Activated CD4-positive, alpha-beta T cell treated with anti-CD3 and anti-CD28 coated beads, Interleukin-2, amount 10 ng/mL, durations not matched to agents 7 days and 5 days (primary cell): Measurements from ENCODE around the gene SLC25A14. TPM values are rescaled to one million over a fixed set of nuclear protein-coding genes. Genes with fewer than 3 reads are reported as not detected.

ENCODE experiments used
- CTCF ChIA-PET: fragments of 350-600 bp; sonication (Branson Sonifier 250); formaldehyde crosslinking; loops from one replicate; lab custom pipeline; 2021; ENCODE audit warnings: antibody characterized with exemption; lab: Charles Lee
- POLR2A ChIA-PET: fragments of 350-600 bp; sonication (Branson Sonifier 250); formaldehyde crosslinking; loops from one replicate; lab custom pipeline; 2021; ENCODE audit warnings: antibody characterized with exemption; lab: Charles Lee
- DNase-seq: peaks from one replicate; pipeline ENCODE4 v3.0.0-alpha.2; 2020
- H3K27ac Mint-ChIP-seq: one replicate; pipeline ENCODE4 v1.8.0; 2021; ENCODE audit warnings: mild to moderate bottlenecking, moderate library complexity, mixed read lengths
- H3K27me3 Mint-ChIP-seq: one replicate; pipeline ENCODE4 v1.8.0; 2021; ENCODE audit warnings: mixed read lengths
- H3K36me3 Mint-ChIP-seq: one replicate; pipeline ENCODE4 v1.8.0; 2021; ENCODE audit warnings: low read depth, mixed read lengths
- H3K4me1 Mint-ChIP-seq: one replicate; pipeline ENCODE4 v1.8.0; 2021; ENCODE audit warnings: mixed read lengths
- H3K4me3 Mint-ChIP-seq: one replicate; pipeline ENCODE4 v1.8.0; 2021; ENCODE audit warnings: mild to moderate bottlenecking, moderate library complexity, mixed read lengths
- H3K9me3 Mint-ChIP-seq: one replicate; pipeline ENCODE4 v1.8.0; 2021; ENCODE audit warnings: mixed read lengths
- total RNA-seq, 2 experiments: library from RNA; stranded (reverse); gene quantifications; one replicate each; pipeline ENCODE4 v1.2.3, GENCODE V29; 2021

Gene SLC25A14
- total RNA-seq, 2 experiments from 2014 or later, result 13.2 to 14.8 TPM

DNA sequence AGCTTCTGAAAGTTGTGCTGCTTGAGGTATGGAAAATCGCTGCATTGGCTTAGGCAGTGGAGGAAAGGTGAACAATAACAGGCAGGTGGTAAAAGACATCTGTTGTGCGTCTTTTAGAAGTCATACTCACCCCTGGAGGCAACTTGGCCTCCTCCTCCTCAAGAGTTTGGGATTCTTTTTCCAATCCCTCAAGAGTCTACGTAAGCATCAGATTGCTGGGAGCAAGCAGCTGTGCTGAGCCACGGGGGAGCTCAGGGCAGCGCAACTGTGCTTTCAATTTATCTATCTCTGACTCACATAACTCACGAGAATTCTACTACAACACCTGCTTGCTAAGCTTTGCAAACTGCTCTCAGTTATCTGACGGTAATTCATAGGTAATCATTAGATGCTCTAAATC lies 55.6 kb downstream of the SLC25A14 start:
- Mint-ChIP-seq H3K27ac (no peak overlapping the region), H3K9me3 (no peaks in the 10 kb centered on the region), H3K4me3 (no peak overlapping the region), H3K4me1 (peaks cover 2% of the 10 kb centered on the region), H3K36me3 (no peaks in the 10 kb centered on the region), H3K27me3 (peaks cover 17% of the 10 kb centered on the region)
- DNase-seq, result no peak
- ChIA-PET POLR2A (no interaction called here), CTCF (interaction anchor here (0.9 kb wide), 1 partner anchor 21 kb away, joined by 3 read pairs; no protein-coding TSS in a partner anchor)

DNA sequence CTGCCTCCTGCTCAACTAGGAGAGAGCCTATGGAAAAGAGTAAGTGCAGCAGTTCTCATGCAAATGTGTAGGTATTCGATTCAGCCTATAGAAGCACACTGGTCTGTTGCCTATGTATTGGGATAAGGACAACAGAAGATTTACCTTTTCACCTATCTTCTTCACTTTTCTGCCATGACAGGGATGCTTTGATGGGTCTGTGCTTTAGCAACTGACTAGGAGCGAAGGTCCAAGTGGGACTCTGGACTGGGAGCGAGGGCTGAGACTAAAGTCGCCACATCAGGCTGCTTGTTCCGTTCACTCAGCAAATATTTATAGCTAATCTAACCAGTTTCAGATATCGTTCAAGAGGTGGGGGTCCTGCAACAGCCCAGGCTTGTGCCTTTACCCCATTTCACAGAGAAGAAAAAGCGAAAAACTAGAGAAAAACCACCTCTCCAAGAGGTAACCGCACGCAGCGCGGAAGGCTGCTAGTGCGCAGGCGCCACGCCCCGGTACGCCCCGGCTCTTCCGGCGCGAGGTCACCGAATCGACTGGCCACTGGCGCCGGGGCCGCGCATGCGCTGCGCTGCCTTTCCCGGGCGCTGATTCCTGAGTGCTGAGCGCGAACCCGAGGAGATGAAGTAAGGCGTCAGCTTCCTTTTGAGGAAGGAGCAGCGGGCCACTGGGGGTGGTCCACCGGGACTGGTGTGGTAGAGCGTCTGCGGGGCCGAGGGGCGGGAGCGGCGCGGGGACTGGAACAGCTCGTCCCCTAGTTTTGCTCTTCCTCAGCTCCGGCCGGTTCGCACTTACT lies 61.9 kb downstream of the SLC25A14 start, which contains the start of gene RBMX2:
Gene RBMX2, plus strand, starts transcription at position 573 of the 793 bp plus-strand sequence. Its CDS starts 46 bp downstream, at position 619.
- DNase-seq, result peak; percentile 68
- H3K4me3 Mint-ChIP-seq, result peak within 1 kb of the TSS; percentile 80
- CTCF ChIA-PET, result interaction anchor here (0.9 kb wide), 1 partner anchor 8 kb away, joined by 3 read pairs; no protein-coding TSS in a partner anchor
- H3K36me3 Mint-ChIP-seq, result peaks cover 9% of the 10 kb centered on the region
- POLR2A ChIA-PET, result no interaction called here
- peak within 1 kb of the TSS; percentile 91 for H3K27ac Mint-ChIP-seq
- peaks cover 22% of the 10 kb centered on the region for H3K4me1 Mint-ChIP-seq
- H3K27me3 Mint-ChIP-seq, result peaks cover 9% of the 10 kb centered on the region
- no peaks in the 10 kb centered on the region for H3K9me3 Mint-ChIP-seq

DNA sequence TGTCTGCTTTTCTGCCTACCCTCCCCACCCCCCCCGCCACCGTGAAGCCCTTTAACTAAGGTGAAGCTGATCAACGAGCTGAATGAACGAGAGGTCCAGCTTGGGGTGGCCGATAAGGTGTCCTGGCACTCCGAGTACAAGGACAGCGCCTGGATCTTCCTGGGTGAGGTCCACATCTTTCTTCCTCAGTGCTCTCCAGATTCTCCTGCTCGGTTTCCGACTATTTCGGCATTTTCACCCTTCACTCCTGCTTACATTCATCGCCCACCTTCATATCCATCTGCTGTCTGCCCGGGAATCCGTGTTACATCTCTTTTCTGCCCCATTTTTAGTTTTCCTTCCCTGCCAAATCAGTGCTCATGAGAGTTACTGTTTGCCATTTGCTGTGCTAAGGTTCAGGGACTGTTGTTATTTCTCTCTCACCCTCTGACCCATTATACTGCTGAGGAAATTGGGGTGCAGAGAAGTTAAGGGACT lies 62.5 kb downstream of the SLC25A14 start:
- POLR2A ChIA-PET, result no interaction called here
- H3K27me3 Mint-ChIP-seq, result peaks cover 5% of the 10 kb centered on the region
- peaks cover 12% of the 10 kb centered on the region for H3K36me3 Mint-ChIP-seq
- H3K4me3 Mint-ChIP-seq, result peak overlapping the region; percentile 80
- CTCF ChIA-PET, result interaction anchor here (0.9 kb wide), 1 partner anchor 9 kb away, joined by 3 read pairs; no protein-coding TSS in a partner anchor
- H3K27ac Mint-ChIP-seq, result peak overlapping the region; percentile 91
- H3K9me3 Mint-ChIP-seq, result no peaks in the 10 kb centered on the region
- H3K4me1 Mint-ChIP-seq, result peaks cover 22% of the 10 kb centered on the region
- no peak for DNase-seq

DNA sequence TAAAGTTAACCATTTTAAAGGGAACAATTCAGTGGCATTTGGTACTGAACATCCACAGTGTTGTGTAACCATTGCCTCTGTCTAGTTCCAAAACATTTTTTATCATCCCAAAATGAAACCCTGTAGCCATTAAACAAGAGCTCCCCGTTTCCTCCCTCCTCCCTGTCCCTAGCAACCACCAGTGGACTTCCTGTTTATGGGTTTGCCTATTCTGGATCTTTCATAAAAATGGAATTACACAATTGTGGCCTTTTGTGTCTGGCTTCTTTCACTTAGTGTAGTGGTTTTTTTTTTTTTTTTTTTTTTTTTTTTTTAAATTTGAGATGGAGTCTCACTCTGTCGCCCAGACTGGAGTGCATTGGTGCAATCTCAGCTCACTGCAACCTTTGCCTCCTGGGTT lies 73.7 kb downstream of the SLC25A14 start:
- DNase-seq, result no peak
- Mint-ChIP-seq H3K9me3 (no peaks in the 10 kb centered on the region), H3K27ac (no peak overlapping the region)

DNA sequence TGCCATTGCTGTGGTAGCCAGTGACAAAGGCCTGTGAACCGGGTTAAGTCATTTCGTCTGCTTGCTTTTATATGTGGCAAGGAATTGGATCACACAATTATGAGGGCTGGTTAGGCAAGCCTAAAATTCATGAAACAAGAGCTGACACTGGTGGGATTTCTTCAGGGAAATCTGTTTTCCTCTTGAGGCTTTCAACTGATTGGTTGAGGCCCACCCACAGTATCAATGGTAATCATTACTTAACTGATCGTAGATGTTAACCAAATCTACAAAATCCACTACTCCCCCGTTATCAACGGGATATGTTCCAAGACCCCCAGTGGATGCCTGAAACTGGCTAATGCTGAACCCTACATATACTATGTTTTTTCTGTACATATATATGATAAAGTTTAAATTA lies 75.1 kb downstream of the SLC25A14 start:
- Mint-ChIP-seq H3K27me3 (no peaks in the 10 kb centered on the region), H3K4me1 (no peaks in the 10 kb centered on the region), H3K36me3 (peaks cover 24% of the 10 kb centered on the region), H3K4me3 (no peak overlapping the region), H3K9me3 (no peaks in the 10 kb centered on the region), H3K27ac (no peak overlapping the region)
- CTCF ChIA-PET, result no interaction called here
- no peak for DNase-seq
- POLR2A ChIA-PET, result no interaction called here

More for the DNA sequence above, 73.7 kb downstream of the SLC25A14 start:
- Mint-ChIP-seq H3K4me3 (no peak overlapping the region), H3K27me3 (no peaks in the 10 kb centered on the region), H3K4me1 (no peaks in the 10 kb centered on the region), H3K36me3 (peaks cover 31% of the 10 kb centered on the region)
- POLR2A ChIA-PET, result no interaction called here
- CTCF ChIA-PET, result no interaction called here

DNA sequence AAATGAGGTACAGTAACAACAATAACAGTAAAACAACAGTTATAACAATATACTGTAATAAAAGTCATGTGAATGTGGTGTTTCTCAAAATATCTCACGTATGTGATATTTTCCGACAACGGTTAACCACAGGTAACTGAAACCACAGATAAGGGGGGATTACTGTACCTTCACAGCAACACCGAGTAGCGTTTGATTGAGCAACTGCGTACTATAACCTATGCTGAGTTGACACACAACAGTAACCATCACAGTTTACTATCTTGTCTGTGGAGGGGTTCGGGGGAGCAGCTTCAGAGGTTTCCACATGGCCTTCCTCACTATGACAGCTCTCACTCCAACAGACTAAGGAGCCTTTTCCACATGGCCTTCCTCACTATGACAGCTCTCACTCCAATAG lies 75.5 kb downstream of the SLC25A14 start:
- Mint-ChIP-seq H3K36me3 (peaks cover 22% of the 10 kb centered on the region), H3K27me3 (no peaks in the 10 kb centered on the region), H3K4me1 (no peaks in the 10 kb centered on the region), H3K9me3 (no peaks in the 10 kb centered on the region), H3K27ac (no peak overlapping the region), H3K4me3 (no peak overlapping the region)
- POLR2A ChIA-PET, result no interaction called here
- DNase-seq, result no peak
- CTCF ChIA-PET, result no interaction called here

DNA sequence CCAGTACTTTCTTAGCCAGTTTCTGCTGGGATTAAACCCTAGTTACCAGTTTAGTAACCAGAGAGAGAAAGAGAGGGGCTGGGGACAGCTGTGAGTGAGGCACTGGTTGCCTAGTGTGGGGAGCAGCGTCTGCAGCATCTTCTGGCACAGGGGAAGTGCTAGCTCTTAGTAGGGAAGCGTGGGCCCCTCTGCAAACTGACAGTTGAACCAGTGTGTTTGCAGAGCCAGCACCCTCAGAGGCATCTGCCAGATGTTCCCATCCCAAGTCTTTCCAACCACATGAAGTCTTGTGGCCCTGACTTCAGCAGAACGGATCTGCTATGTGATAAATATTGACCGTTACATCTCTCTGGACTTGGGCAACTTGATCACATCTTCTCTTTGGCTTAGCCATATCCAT lies 77.1 kb downstream of the SLC25A14 start:
- CTCF ChIA-PET, result no interaction called here
- Mint-ChIP-seq H3K36me3 (peaks cover 13% of the 10 kb centered on the region), H3K27ac (no peak overlapping the region), H3K4me3 (no peak overlapping the region), H3K27me3 (no peaks in the 10 kb centered on the region), H3K9me3 (no peaks in the 10 kb centered on the region), H3K4me1 (no peaks in the 10 kb centered on the region)
- POLR2A ChIA-PET, result no interaction called here
- DNase-seq, result no peak

DNA sequence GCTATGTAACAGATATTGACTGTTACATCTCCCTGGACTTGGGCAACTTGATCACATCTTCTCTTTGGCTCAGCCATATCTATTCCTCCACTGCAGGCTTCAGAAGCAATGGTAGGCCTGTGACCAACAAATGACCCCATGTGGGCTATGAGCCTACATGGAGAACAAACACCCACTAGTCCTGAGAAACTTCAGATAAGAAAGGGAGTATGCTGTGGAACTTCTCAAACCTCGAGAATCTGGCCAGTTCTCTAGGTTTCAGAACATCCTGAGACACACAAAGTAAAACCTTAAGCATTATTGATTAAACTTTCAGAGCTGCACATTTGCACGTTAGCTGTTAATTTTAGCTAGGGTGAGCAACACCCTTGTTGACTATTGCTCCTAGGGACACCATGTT lies 78.3 kb downstream of the SLC25A14 start:
- H3K4me3 Mint-ChIP-seq, result no peak overlapping the region
- no peak overlapping the region for H3K27ac Mint-ChIP-seq
- no peaks in the 10 kb centered on the region for H3K27me3 Mint-ChIP-seq
- H3K36me3 Mint-ChIP-seq, result peaks cover 6% of the 10 kb centered on the region
- CTCF ChIA-PET, result no interaction called here
- H3K9me3 Mint-ChIP-seq, result no peaks in the 10 kb centered on the region
- no peak for DNase-seq
- H3K4me1 Mint-ChIP-seq, result no peaks in the 10 kb centered on the region
- POLR2A ChIA-PET, result no interaction called here

DNA sequence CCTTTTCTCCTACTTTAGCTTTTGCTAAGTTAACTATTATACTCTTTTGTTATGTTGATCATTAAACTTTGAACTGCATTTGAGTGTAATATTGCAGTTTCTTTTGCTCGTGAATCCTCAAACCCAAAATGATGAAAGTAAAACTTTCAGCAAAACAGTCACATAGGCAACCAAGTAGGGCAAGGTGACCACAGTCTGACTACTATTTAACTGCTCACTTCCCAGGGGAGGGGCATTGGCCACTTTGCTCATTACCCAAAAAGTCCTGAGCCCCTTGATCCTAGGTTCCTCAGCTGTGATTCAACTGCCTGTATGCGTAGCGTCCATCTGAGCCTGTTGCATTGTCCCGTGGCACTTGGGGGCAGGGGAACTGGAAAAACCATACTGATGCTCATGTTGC lies 79.0 kb downstream of the SLC25A14 start:
- POLR2A ChIA-PET, result no interaction called here
- H3K4me3 Mint-ChIP-seq, result no peak overlapping the region
- no peak for DNase-seq
- no peaks in the 10 kb centered on the region for H3K4me1 Mint-ChIP-seq
- H3K36me3 Mint-ChIP-seq, result peaks cover 6% of the 10 kb centered on the region
- no peak overlapping the region for H3K27ac Mint-ChIP-seq
- CTCF ChIA-PET, result no interaction called here
- no peaks in the 10 kb centered on the region for H3K9me3 Mint-ChIP-seq
- peaks cover 3% of the 10 kb centered on the region for H3K27me3 Mint-ChIP-seq

DNA sequence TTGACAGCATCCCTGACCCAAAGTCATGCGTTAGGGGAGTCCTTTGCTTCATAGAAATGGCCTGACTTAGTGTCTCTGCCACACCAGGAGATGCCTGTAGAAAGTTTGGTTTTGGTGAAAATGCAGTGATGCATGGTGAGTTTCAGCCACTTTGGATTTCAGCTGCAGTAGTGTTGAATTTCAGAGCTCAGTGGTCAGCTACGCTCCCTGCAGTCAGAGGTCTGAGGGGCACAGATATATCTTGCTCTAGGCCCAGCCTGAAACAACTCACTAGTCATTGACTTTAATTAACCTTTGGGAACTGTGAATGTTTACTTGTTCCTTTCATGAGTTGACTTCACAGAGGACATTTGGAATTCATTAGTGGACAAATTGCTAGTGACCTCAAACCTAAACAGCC lies 79.5 kb downstream of the SLC25A14 start:
- ChIA-PET CTCF (no interaction called here), POLR2A (no interaction called here)
- H3K27ac Mint-ChIP-seq, result no peak overlapping the region
- DNase-seq, result no peak
- peaks cover 2% of the 10 kb centered on the region for H3K36me3 Mint-ChIP-seq
- no peak overlapping the region for H3K4me3 Mint-ChIP-seq
- H3K27me3 Mint-ChIP-seq, result peaks cover 3% of the 10 kb centered on the region
- no peaks in the 10 kb centered on the region for H3K9me3 Mint-ChIP-seq
- H3K4me1 Mint-ChIP-seq, result no peaks in the 10 kb centered on the region

Other genes starting within 250 kb of the SLC25A14 start
- gene ELF4, start 229.4 kb upstream of the SLC25A14 start, total RNA-seq, result 10 to 100 TPM; 46.0 to 49.5 TPM
- gene AIFM1, start 174.1 kb upstream of the SLC25A14 start, total RNA-seq, result 10 to 100 TPM; 32.3 to 40.3 TPM
- gene RAB33A, start 168.0 kb upstream of the SLC25A14 start, total RNA-seq, result 10 to 100 TPM; 20.8 to 21.2 TPM
- gene ZNF280C, start 71.0 kb upstream of the SLC25A14 start, total RNA-seq, result 1 to 10 TPM; 4.6 to 6.2 TPM
- gene GPR119, start 45.8 kb downstream of the SLC25A14 start, total RNA-seq, result not detected
- gene RBMX2, start 62.1 kb downstream of the SLC25A14 start, total RNA-seq, result 10 to 100 TPM; 24.3 to 26.8 TPM